Measurements from ENCODE around the gene MYRFL.

DNA sequence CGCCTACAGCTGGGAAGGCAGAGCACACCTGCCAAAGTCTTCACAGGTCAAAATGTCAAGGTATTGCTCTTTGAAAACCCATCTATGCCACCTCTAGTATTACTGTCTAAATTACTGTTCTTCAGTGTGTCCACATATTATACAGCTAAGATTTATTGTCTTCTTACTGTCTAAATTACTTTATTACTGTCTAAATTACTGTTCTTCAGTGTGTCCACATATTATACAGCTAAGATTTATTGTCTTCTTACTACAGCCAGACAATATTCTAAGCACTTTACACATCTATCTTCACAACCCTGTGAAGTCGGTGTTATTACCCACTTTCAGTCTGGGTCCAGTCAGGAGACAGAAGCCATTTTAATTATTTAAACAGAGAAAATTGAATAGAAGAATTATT is 173.9 kb downstream of the MYRFL start:
- TF ChIP-seq, protein P1, sequence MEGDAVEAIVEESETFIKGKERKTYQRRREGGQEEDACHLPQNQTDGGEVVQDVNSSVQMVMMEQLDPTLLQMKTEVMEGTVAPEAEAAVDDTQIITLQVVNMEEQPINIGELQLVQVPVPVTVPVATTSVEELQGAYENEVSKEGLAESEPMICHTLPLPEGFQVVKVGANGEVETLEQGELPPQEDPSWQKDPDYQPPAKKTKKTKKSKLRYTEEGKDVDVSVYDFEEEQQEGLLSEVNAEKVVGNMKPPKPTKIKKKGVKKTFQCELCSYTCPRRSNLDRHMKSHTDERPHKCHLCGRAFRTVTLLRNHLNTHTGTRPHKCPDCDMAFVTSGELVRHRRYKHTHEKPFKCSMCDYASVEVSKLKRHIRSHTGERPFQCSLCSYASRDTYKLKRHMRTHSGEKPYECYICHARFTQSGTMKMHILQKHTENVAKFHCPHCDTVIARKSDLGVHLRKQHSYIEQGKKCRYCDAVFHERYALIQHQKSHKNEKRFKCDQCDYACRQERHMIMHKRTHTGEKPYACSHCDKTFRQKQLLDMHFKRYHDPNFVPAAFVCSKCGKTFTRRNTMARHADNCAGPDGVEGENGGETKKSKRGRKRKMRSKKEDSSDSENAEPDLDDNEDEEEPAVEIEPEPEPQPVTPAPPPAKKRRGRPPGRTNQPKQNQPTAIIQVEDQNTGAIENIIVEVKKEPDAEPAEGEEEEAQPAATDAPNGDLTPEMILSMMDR (IDR thresholded peaks at IDR 0.05): no peak
- no peak for TF ChIP-seq POLR2A (IDR thresholded peaks at IDR 0.05)
